LNCaP clone FGC (cell line): ENCODE data around the gene DGKD.

ENCODE experiments used
- DNase-seq: peaks from one replicate; pipeline ENCODE4 v3.0.0-alpha.2; 2011; ENCODE audit warnings: low read depth
- H3K4me3 ChIP-seq: 2 replicates; pipeline ENCODE4 v1.5.1; 2011; ENCODE audit warnings: mild to moderate bottlenecking, low read depth, low read length, control low read depth
- CTCF ChIP-seq: IDR thresholded peaks from 2 replicates; pipeline ENCODE4 v1.5.1; 2012; ENCODE audit warnings: mild to moderate bottlenecking; ENCODE audit not compliant: control insufficient read depth, insufficient read depth; ENCODE audit errors: extremely low read depth

The DGKD gene

GRCh38 chr2:233346930-233347329, 7.4 kb upstream of the DGKD start:
- no peak overlapping the region for H3K4me3 ChIP-seq
- DNase-seq, result no peak
- TF ChIP-seq CTCF, result no peak

- H3K4me3 ChIP-seq, result no peak overlapping the region
- TF ChIP-seq CTCF, result no peak
- DNase-seq, result no peak
Observed at GRCh38 chr2:233349005-233349998, 5.0 kb upstream of the DGKD start.

DNA sequence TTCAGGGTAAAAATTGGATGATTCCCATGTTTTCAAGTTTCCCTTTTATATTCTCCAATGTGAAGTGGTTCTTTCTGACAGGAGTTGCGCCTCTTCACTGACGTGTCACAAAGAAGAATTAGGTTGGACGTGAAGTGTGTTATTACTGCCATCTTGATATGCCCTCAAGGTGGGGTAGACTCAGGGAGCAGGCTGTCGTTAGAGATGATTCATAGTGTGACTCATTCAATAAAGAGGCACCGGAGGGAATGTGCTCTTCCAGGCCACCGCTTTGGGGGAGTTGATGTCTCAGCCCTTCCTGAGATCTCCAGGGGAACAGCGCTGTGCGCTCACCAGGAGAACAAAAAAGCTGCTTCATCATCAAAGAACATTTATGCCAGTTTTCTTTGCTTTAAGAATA, 3.6 kb upstream of the DGKD start:
- TF ChIP-seq CTCF, result no peak
- H3K4me3 ChIP-seq, result no peak overlapping the region
- DNase-seq, result no peak

DNA sequence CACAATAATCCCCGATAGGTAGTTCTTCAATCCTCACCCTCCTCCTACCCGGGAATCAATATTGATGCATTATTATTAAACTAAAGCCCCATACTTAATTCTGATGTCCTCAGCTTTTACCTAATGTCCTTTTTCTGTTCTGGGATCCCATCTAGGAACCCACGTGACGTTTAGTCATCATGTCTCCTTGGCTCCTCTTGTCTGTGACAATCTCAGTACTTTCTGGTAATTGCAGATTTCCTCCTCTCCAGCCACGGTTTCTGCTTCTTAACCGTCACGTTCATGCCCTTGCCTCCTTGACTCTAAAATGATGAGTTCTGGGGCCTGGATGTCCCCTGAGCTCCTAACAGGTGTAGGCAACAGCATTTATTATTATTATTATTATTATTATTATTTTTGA, 2.9 kb upstream of the DGKD start:
- DNase-seq, result no peak
- no peak overlapping the region for H3K4me3 ChIP-seq
- TF ChIP-seq CTCF, result no peak

GRCh38 chr2:233352141-233352842, 2.0 kb upstream of the DGKD start:
- no peak for DNase-seq
- H3K4me3 ChIP-seq, result no peak overlapping the region
- no peak for TF ChIP-seq CTCF

DNA sequence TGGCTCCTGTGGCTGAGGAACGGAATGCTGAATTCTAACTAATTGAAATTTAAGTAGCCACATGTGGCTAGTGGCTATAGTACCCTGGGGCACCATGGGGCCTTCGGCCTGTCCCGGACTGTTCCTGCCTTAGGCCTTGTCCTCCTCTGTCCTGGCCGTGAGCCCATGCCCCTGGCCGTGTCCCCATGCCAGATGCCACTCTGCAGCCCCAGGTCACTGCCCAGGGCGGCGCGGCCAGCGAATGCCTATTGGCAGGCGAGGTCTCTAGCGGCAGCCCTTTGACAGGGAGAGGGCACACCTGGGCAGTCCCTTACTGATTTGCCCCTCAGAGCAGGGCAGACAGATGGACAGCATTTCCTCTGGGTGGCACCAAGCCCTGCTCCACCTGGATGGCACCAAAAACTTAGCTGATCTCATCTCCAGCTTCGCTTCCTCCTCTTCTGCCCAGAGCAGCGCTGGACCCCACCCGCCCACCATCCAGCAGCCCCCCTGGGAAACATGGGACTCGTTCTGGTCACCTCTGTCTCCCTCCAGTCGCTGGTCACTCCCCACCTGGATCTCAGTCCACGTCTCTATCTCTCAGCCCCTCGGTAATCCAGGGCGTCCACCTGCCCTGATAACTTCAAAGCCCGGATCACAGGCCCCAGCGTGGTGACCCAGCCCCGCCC, 1.1 kb upstream of the DGKD start:
- H3K4me3 ChIP-seq, result no peak overlapping the region
- no peak for DNase-seq
- TF ChIP-seq CTCF, result no peak
